Measurements from ENCODE around the gene ADGRG1. TPM values are rescaled to one million over a fixed set of nuclear protein-coding genes. Genes with fewer than 3 reads are reported as not detected.

Gene ADGRG1
- total RNA-seq, 2 donors from 2014 or later = 0.64 TPM

DNA sequence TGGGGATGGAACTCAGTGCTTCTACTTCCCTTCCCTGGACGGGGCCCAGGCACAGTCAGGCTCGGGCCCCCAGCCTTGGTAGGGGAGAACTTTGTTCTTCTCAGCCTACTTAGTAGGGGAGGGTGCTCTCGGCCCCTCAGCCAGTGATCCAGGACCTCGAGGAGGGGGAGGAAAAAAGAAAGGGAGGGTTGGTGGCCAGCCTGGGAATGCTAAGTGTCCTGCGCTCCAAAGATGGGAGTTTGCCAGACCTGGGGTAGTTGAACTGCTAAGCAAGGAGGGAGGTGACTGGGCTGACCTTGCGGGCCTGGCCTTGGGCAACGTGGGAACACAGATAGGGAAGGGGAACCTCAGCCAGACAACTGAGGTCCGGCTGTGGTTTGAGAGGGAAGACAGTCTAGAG is 12.2 kb downstream of the ADGRG1 start:
- Histone ChIP-seq H3K4me3 (ENCODE audit: low read length) (no peak overlapping the region), H3K4me1 (ENCODE audit: control insufficient read depth, insufficient read depth, low read length) (no peaks in the 10 kb centered on the region), H3K9me3 (ENCODE audit: control insufficient read depth, low read length) (no peaks in the 10 kb centered on the region), H3K27me3 (ENCODE audit: control insufficient read depth, insufficient read depth, low read length, poor library complexity, severe bottlenecking) (peaks cover 7% of the 10 kb centered on the region), H3K9ac (ENCODE audit: extremely low read depth, low read length, poor library complexity, severe bottlenecking) (no peak overlapping the region), H3K27ac (ENCODE audit: low read depth, low read length) (no peak overlapping the region), H3K36me3 (ENCODE audit: control insufficient read depth, insufficient read depth, low read length) (no peaks in the 10 kb centered on the region)
- TF ChIP-seq, protein P1, sequence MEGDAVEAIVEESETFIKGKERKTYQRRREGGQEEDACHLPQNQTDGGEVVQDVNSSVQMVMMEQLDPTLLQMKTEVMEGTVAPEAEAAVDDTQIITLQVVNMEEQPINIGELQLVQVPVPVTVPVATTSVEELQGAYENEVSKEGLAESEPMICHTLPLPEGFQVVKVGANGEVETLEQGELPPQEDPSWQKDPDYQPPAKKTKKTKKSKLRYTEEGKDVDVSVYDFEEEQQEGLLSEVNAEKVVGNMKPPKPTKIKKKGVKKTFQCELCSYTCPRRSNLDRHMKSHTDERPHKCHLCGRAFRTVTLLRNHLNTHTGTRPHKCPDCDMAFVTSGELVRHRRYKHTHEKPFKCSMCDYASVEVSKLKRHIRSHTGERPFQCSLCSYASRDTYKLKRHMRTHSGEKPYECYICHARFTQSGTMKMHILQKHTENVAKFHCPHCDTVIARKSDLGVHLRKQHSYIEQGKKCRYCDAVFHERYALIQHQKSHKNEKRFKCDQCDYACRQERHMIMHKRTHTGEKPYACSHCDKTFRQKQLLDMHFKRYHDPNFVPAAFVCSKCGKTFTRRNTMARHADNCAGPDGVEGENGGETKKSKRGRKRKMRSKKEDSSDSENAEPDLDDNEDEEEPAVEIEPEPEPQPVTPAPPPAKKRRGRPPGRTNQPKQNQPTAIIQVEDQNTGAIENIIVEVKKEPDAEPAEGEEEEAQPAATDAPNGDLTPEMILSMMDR (conservative IDR thresholded peaks at IDR 0.05) = no peak
- no peak overlapping the region for H3K27ac Mint-ChIP-seq
- H3K9me3 Mint-ChIP-seq = no peaks in the 10 kb centered on the region
- WGBS, 2 experiments (ENCODE audit: insufficient coverage in 1 of 2, insufficient read length in 1 of 2) = 89 to 93% methylated on average over 4 to 8 of the region's 8 CpGs
- no peaks in the 10 kb centered on the region for H3K36me3 Mint-ChIP-seq (ENCODE audit: low read depth)
- H3K4me3 Mint-ChIP-seq = no peak overlapping the region
- no peak for DNase-seq
- H3K4me1 Mint-ChIP-seq = peaks cover 11% of the 10 kb centered on the region
- peaks cover 13% of the 10 kb centered on the region for H3K27me3 Mint-ChIP-seq (ENCODE audit: insufficient read depth)

DNA sequence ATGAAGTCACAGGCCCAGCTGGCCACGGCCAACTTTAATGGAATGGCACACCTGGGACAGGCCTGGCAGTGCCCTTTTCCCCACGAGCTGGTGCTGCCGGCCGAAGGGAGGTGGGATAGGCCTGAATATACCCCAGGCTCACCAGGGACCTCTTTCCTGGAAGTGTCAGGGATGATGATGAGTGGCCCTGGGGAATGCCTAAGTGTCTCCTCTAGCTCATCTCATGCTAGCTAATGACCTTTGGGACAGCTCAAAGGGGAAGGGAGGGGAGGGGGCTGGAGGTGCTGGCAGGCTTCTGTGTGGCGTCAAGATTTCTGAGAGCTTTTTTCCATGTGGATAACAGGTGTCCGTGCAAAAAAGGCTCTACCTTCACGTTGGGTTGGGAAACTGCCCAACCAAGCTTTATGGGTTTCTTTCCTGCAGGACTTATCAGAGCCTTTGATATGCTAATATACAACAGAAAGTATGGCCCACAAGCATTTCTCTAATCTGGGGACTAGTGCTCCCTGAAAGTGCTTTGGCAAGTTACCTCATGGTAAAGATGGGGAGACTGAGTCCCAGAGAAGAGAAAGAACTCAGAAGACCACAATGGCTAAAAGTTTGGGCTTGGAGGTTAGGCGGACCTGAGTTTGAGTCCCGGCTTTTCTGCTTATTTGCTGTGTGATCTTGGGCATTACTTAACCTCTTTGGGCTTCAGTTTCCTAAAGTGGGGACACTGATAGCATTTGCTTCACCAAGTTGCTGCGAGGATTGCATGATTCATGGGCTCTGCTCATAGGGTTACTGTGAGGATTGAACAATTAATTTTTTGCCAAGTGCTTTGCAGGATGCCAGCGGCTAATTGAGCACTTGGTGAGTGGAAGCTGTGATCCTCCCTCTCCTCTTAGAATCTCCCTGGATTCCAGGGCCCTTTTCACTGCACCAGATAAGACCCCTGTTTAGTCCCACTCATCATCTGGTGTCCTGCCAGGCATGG is 14.0 kb downstream of the ADGRG1 start:
- H3K9ac ChIP-seq (ENCODE audit: extremely low read depth, low read length, poor library complexity, severe bottlenecking) = no peak overlapping the region
- no peak overlapping the region for H3K4me3 Mint-ChIP-seq

DNA sequence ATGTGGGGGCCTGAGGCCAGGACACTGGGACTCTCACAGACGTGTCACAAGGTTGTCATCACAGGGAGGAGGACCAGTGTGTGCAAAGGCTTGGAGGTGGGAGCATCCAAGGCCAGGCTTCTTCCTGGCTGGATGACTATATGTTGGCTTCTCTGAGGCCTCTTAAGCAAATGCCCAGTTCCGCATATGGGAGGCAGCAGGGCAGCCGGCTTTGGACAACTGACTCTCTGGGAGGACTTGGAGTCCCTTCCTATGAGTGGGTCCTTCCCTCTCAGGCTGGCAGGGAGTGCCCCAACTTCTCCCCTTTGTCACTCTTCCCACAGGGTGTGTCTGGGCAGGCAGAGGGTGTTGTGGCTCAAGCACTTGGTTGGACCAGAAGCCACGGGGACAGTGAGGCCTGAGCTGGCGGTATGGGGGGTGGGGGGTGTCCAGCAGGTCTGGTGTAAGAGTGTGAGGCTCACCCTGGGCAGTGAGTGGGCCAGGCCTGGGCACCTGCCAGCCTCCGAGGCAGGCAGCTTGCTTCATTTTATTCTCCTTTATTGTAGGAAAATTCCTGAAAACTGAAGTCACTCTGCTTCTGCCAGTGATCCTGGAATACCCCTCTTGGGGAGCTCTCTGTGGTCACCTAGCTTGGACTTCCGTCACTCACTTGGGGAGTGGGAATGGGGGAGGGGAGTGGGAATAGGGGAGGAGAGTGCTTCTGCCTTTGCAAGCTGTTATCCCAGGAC is 14.9 kb downstream of the ADGRG1 start:
- 65 to 79% methylated on average over 2 to 7 of the region's 7 CpGs for WGBS, 2 experiments (ENCODE audit: insufficient coverage in 1 of 2, insufficient read length in 1 of 2)
- no peaks in the 10 kb centered on the region for H3K4me1 Mint-ChIP-seq
- peaks cover 7% of the 10 kb centered on the region for H3K27me3 ChIP-seq (ENCODE audit: control insufficient read depth, insufficient read depth, low read length, poor library complexity, severe bottlenecking)
- no peak overlapping the region for H3K27ac Mint-ChIP-seq
- peaks cover 10% of the 10 kb centered on the region for H3K27me3 Mint-ChIP-seq (ENCODE audit: insufficient read depth)
- H3K4me1 ChIP-seq (ENCODE audit: control insufficient read depth, insufficient read depth, low read length) = no peaks in the 10 kb centered on the region
- no peaks in the 10 kb centered on the region for H3K9me3 ChIP-seq (ENCODE audit: control insufficient read depth, low read length)
- no peak overlapping the region for H3K9ac ChIP-seq (ENCODE audit: extremely low read depth, low read length, poor library complexity, severe bottlenecking)
- no peaks in the 10 kb centered on the region for H3K9me3 Mint-ChIP-seq
- H3K4me3 Mint-ChIP-seq = no peak overlapping the region
- TF ChIP-seq, protein P1 (conservative IDR thresholded peaks at IDR 0.05) = no peak
- H3K4me3 ChIP-seq (ENCODE audit: low read length) = no peak overlapping the region
- H3K36me3 Mint-ChIP-seq (ENCODE audit: low read depth) = no peaks in the 10 kb centered on the region
- H3K27ac ChIP-seq (ENCODE audit: low read depth, low read length) = peak overlapping the region; percentile 24
- DNase-seq = no peak
- no peaks in the 10 kb centered on the region for H3K36me3 ChIP-seq (ENCODE audit: control insufficient read depth, insufficient read depth, low read length)

More for the DNA sequence above, 14.0 kb downstream of the ADGRG1 start:
- peaks cover 13% of the 10 kb centered on the region for H3K27me3 Mint-ChIP-seq (ENCODE audit: insufficient read depth)
- H3K9me3 Mint-ChIP-seq = no peaks in the 10 kb centered on the region
- Histone ChIP-seq H3K27me3 (ENCODE audit: control insufficient read depth, insufficient read depth, low read length, poor library complexity, severe bottlenecking) (peaks cover 7% of the 10 kb centered on the region), H3K9me3 (ENCODE audit: control insufficient read depth, low read length) (no peaks in the 10 kb centered on the region), H3K27ac (ENCODE audit: low read depth, low read length) (peak overlapping the region; percentile 24), H3K36me3 (ENCODE audit: control insufficient read depth, insufficient read depth, low read length) (no peaks in the 10 kb centered on the region), H3K4me1 (ENCODE audit: control insufficient read depth, insufficient read depth, low read length) (no peaks in the 10 kb centered on the region), H3K4me3 (ENCODE audit: low read length) (no peak overlapping the region)
- no peak overlapping the region for H3K27ac Mint-ChIP-seq
- no peaks in the 10 kb centered on the region for H3K36me3 Mint-ChIP-seq (ENCODE audit: low read depth)
- peaks cover 6% of the 10 kb centered on the region for H3K4me1 Mint-ChIP-seq
- no peak for DNase-seq
- WGBS, 2 experiments (ENCODE audit: insufficient coverage in 1 of 2, insufficient read length in 1 of 2) = 75 to 79% methylated on average over 11 of the region's 11 CpGs
- TF ChIP-seq, protein P1 (conservative IDR thresholded peaks at IDR 0.05) = no peak

Measured in endodermal cell (in vitro differentiated cells).